Lung microvascular endothelial cell (primary cell): ENCODE results near the gene ADGRL3. TPM values are rescaled to one million over a fixed set of nuclear protein-coding genes. Genes with fewer than 3 reads are reported as not detected.
A peak's percentile ranks its signal among the peaks of the same experiment; 100 is the strongest.

ENCODE experiments used
- DNase-seq, 2 donors: peaks; one replicate each; pipeline versions ENCODE4 v3.0.0 to v3.0.0-alpha.2; 2010; ENCODE audit warnings: low read depth in 2 of 2
- total RNA-seq: library from RNA; depleted of rRNA; stranded (reverse); fragments of >200 nt; gene quantifications from 2 replicates; pipeline ENCODE4 v1.2.1, GENCODE V29; 2014

Gene ADGRL3
- 0.87 and 1.6 TPM in 2 replicates for total RNA-seq

DNA sequence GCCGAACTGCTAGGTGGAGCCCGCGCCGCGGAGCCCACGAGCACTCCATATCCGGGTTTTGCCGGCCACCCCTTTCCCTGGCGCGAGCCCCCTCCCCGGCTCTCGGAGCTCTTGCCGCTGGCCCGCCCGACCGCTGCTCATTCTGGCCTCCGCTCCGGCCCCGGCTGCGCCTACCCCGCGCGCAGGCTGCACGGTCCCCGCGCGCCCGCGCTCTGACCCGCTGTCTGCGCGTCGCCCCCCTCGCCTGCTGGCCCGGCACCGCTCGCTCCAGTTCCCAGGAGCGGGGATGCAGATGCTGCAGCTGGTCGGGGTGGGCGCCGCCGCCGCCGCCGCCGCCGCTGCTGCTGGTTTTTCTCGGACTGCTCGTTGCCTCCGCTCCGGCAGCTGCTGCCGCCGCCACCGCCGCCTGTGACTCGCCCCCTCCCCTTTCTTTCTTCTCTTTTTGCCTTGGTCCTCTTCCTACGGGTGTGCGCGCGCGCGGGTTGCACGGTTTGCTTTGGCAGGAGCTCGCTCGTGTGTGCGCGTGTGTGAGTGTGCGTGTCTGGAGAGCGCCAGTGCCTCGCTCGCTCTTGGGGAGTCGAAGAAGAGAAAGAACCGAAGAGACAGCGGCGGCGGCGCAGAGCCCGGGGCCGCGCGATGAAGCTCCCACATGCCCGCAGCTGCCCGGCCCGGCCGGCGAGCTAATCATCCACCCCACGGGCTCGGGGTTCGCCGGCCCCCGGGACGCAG is at the start of gene ADGRL3:
Gene ADGRL3 (plus strand): TSS at position 140 of the 729 bp plus-strand sequence.
- peak in 1 of 2 donors; percentile 6 for DNase-seq

DNA sequence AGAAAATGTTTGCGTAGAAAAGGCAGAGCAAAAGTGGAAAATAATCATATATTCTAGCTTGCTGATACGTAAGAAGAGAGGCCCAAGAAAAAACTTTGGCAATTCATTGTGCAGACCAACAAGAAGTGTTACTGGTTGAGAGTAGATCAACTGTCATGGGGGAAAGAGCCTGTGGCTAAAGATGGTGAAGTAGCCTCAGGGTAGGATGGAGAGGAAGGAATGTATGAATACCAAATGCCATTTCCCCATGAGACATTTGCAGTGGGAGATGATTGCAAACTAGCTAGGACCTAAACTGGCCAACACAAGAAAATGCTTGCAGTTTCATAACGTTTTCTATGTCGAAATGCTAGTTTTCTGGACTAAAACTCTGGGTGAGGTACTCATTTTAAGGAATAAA is 47.7 kb upstream of the ADGRL3 start:
- no peak for DNase-seq

DNA sequence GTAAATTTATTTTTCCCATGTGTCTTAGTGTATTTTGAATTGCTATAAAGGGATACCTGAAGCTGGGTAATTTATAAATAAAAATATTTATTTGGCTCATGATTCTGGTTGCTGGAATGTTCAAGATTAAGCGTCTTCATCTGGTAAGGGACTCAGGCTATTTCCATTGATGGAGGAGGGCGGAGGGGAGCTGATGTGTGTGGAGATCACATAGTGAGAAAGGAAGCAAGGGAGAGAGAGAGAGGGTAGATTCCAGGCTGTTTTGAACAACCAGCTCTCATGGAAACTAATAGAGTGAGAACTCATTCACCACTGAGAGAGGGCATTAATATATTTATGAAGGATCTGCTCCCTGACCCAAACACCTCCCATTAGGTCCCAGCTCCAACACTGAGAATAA is 39.6 kb upstream of the ADGRL3 start:
- DNase-seq, result no peak

DNA sequence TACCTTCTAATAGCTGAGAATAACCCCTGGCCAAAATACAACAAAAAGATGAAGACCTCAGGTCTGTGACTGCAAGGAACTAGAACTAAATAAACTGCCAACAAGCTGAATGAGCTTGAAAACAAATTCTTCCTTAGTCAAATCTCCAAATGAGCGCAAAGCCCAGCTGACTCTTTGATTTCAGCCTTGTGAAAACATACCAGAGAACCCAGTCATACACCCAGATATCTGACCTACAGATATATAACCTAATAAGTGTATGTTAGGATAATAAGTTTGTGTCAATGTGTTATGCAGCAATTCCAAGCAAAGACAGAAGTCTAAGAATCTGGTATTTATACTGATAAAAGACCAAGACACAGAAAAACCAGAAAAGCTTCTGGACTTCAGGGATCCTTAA is 38.0 kb upstream of the ADGRL3 start:
- DNase-seq, result no peak

DNA sequence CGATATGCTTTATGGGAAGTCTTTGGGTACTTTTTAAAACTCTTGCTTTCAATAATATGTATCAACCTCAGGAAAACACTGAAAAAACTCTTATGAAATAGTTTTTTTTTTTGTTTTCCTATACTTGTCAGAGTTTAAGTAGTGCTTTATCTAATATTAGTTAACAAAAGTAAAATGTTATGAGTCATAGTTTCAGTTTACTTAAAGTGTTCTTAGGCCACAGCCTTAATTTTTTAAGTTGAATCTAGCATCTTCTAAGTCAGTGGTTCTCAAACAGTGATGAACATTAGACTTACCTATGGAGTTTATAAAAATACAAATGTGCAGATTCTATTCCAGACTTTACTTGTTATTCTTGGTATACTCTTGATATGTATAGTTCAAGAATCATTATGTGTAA is 26.3 kb upstream of the ADGRL3 start:
- DNase-seq, result no peak

DNA sequence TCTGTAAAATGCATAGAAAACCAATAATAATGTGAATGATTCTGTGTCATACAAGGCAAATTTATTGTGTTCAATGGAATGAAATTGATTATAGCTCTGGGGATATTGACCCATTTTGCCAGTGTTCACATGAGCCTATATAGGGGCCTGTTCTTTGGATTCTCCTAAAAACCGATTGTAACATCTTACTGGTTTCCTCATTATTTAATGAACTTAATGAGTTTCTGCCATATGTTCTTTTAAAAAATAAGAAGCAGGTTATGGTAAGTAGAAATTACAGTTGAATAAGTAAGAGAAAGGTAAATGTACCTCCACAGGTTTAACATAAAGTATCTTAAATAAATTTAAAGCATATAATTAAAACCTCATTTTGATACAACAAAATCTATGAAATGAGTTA is 24.6 kb upstream of the ADGRL3 start:
- DNase-seq, result no peak

DNA sequence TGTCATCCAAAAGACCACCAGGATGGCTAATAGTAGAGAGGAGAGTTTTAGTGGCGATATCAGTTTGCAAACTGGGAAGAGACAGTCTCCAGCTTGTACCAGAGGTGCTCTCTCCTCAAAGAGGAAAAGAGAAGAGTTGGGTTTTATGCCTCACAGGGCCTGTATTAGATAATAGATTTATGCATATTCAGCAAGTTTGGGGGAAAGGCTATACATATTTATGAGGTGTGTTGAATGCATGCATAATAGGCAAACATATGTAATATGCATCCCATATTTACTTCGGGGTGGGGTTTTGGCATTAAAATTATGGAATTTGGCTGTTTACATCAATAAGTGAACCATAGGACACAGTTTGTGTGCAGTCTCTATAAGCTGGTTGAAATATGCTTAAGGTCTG is 22.8 kb upstream of the ADGRL3 start:
- DNase-seq, result no peak

DNA sequence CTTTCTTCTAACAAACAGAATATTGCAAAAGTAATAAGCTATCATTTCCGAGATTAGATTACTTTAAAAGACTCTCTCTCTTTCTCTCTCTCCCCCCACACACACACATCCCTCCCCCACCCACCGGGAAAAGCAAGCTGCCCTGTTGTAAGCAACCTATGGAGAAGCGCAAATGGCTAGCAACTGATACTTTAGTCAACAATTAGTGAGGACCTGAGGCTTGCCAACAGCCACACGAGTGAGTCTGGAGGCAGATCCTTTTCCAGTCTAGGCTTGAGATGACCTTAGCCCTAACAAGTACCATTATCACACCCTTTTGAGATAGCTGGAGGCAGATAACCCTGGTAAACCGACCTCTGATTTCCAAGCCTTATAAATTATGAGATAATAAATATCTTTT is 19.7 kb upstream of the ADGRL3 start:
- DNase-seq, result no peak

DNA sequence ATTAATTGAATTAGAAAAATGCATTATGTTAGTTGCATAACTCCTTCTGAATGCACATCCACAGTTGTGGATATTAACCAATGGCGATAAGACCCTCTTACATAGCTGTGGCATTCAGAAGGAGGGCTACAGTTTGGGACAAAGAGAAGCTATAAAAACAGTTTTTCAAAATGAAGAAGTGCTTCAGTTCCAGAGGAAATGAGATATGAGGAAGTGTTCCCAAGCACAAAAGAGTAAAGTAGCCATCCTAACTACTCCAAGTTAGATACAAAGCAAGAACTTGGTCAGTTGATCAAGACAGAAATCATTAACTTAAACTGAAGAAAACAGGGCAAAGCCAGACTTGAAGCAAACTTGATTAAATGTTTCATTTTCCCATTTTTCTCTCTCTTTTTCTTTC is 17.2 kb upstream of the ADGRL3 start:
- no peak for DNase-seq

DNA sequence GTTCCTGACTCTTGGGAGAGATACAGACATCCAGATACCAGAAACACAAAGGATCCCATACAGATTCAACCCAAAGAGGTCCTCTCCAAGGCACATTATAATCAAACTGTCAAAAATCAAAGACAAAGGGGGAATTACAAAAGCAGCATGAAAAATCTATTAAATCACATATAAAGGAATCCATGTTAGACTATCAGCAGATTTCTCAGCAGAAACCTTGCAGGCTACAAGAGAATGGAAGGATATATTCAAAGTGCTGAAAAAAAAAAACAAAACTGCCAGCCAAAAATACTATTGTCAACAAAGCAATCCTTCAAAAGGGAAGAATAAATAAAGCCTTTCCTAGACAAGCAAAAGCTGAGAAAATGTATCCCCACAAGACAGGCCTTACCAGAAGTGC is 14.8 kb upstream of the ADGRL3 start:
- no peak for DNase-seq

DNA sequence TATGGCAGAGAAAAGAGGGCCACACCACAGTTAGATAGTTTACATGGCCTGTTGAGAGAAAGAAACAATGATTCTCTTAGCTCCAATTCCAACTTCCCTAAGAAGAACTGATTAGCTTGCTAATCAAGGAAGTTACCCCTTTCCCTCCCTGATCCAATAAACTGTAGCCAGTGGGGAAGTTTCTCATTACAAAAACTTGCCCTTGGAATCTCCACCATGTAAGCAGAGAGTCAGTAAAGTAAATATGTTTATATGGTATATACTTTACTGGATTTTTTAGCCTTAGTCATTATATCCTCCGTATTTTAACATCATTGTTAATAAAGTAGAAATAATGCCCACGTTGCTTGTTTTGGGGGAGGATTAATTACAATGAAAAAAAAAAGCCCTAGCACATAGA is 7.7 kb upstream of the ADGRL3 start:
- DNase-seq, result no peak

DNA sequence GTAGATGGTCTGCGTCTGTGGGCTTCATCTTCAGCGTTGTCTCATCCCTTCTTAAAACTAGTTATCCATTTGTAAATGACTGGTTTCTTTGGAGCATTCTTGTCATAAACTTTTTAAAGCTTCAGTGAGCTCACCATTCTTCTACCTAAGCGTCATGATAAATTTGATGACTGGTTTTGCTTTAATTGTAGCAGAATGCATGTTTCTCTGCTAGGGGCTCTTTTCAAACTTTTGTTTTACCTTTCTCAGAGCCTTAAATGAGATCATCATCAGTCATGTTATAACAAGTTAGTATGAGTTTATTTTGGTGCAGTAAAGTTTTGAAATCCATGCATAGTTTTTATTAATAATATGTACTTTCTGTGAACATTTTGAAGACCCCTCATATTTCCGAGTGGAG is 6.3 kb upstream of the ADGRL3 start:
- no peak for DNase-seq

DNA sequence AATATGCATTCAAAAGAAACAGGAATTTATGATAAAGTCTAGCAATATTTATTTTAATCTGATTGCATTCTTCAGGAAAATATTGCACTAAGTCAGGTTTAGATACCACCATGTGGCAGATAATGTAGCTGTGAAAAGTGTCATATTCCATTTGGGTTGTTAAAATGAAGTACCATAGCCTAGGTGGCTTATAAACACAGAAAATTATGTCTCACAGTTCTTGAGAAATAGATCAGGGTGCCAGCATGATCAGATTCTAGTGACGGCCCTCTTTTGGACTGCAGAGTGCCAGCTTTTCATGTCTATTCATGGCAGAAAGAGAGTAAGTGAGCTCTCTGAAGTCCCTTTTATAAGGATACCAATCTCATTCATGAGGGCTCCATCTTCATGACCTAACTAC is 5.6 kb upstream of the ADGRL3 start:
- no peak for DNase-seq

DNA sequence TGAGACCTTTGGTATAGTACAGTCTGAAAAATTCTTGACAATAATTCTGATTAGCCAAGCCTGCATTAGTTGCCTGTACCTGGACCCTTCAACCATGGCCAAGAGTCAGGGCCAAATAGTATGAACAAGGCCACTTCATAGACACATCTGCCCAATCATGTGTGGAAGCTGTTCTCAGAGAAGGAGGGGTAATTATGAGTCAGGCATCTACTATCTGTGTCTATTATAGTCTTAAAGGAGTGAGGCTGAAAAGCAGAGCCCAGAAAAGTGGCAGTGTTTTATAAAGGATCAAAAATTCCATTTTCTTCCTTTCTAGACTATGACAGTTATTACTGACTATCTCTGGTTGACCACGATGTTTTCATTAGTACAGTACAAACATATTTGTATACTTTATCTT is 5.0 kb upstream of the ADGRL3 start:
- DNase-seq, result no peak

DNA sequence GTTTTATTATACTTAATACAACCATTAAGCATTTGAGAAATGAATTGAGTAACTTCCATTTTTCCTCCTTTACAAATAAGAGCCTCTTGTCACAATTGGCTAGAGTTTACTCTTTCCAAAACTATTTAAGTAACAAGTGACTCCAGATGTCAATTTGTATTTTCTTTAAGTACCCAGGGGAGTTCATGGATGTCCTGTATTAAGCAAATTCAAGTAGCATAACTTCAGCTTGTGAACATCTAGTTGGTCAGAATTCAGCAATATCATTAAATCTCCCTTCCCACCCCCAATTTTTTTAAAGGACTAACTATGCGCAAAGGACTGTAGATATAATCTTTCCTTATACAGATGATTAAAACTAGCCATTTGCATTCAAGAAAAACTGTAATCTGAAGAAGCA is 1.4 kb upstream of the ADGRL3 start:
- no peak for DNase-seq

DNA sequence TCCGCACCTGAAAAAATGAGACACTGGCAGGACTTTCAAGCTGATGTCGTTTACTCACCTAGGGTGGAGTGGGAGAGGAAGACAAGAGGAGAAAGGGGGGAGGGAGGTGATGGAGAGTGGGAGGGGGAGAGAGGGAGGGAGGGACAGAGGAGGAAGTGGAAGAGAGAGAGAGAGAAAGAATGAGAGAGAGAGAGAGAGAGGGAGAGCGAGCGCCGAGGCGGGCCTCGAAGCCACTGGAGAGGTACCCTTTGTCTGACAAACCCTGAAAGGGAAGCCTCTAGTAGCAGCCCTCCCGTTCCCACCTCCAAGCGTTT is 296 bp upstream of the ADGRL3 start:
- no peak for DNase-seq

DNA sequence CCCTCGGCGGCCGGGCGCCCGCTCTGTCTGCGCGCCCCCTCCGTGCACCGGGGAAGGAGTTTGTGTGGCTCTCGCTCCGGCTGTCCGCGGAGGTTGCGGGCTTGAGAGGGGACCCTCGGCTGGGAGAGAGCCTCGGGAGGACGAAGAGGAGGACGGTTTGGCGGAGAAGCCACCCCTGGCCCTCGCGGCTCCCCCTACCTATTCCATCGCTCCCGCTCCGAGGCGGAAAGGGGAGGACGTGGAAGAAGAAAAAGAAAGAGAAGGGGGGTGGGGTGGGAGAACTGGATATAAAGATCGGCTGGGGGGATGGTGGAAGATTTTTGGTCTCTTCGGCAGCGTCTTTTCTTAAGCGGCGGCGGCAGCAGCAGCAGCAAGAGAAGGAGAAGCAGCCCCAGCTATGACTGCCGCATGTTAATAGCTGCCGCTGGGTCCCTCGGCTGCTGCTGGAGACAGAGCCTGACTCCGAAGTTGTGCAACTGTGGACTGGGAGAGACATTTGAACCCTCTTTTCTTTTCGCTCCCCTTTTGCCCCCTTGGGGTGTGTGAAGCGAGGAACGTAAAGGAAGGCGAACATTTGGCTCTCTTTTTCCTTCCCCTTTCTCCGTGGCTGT is 895 bp downstream of the ADGRL3 start:
- DNase-seq, result no peak

DNA sequence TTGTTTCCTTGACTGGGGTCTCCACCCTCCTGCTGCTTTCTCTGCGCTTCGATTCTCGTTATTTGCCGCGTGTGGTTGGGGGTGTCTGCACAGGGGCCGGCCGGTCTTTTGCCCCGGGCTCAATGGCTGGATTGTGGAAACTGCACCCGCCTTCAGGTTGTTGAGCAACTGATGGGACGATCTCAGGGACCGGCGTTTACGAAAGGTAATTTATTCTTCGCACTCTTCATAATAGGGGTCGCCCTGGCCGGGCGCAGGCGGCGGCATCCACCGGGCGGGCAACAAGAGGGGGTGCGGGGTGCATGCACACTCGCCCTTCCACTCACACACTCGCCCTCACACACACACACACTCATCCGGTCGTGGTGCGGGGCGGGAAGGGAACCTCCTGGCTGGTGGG is 1.4 kb downstream of the ADGRL3 start:
- no peak for DNase-seq

DNA sequence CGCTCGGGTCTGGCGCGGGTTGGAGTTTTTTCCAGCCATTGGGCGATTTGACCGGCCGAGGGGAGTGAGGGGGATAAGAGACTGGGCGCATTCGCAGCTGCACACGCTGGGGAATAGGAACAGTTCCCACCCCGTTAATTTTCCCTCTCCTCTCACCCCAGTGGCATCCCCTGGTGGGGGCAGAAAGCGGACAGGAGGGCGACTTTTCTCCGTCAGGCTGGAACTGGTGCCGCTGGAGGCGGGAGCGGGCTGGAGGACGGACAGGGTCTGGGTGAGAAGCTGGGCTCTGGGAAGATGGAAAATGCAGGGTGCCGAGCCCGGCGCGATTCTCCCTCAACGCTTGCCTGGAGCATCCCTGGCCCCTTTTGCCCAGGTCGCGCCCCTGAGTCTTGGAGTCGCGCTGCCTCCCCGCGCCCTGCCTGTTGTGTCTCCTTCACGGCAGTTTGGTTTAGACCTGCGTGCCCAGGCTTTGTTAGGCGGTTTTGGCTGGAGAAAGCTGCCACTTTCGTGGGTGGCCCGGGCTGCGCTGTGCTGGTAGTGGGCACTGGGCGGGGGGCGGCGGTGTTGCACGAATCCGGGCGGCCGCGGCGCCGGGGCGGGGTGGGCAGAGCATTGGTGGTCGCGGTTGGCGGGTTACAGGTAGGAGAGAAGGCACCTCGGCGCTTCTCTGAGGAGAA is 2.0 kb downstream of the ADGRL3 start:
- DNase-seq, result no peak

DNA sequence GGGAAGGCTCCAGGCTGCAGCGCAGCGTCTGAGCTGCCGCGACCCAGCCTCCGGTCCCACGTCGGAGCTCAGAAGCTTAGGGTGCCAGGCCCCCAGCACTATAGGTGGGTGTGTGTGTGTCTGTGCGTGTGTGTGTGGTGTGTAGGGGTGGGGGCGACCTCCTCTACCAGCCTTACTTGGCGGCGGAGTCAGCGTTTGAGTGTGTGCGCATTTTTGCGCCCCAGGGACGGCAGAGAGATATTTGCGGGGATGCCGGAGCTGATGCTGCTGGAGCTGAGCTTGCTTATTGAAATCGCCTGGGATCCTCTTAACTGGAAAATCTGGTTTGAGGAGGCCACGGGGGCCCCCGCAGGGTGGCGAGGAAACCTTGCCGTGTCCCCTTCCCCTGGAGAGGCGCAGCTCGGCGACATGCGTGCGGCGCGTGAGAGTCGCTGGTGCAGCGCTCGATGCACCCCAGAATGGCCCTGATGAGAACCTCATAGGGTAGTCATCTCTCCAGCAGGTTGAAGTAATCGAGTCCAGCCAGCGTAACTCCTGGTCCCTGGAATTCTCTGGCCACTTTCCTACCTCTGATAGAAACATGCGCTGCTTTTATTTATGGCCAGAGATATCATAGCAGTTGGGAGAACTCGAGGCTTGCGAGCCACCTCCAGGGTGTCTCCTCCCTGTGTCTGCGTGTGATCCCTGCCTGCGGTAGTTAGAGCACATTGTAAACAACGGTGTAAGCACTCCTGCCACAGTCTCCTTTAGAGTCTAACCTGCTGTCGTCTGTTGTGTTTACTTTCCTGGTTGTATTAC is 2.7 kb downstream of the ADGRL3 start:
- DNase-seq, result no peak

DNA sequence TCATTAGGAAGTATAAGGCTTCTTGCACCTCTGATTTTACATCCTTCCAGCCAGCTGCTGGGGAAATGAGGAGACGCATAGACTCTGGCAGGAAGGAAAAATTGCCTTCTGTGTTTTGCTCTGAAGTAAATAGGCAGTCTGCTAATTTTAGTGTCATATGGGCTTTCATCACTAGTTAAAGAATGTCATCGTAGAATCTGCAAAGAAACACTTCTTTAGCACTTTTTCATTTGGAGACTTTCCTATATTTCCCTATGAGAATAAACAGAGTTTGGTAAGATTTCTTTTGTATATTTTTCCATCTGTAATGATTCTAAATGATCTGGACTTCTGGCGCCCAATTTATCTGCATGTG is 3.3 kb downstream of the ADGRL3 start:
- no peak for DNase-seq

DNA sequence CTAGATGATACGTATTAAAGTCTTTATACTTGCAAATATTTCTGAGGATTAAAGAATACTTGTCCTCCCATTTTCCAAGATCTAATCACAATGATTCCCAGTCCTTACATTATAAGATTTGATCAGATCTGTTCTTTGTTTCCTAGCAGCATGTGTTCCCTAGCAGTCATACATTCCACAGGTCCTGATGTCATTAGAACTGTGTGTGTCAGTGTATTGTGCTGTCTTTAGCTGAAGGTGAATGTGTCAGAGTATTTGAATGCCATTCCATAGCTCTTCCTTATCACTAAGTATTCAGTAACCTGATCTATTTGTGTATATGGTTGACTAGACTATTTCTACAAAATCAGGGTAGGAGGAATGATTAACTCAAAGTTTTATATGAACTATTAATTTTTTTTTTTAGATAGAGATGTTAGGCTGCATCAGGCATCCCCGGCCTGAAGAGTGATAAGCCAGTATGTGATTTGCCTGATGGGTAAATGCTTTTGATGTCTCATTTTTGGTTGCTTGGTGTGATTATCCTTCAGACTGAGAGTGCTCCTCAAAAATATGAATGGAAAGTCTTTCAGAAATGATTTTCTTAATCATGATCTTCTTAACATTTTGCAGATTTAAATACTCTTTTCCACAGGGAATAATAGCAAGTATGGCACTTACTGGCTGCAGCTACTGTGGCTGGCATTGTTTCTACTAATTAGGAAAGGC is 4.4 kb downstream of the ADGRL3 start:
- no peak for DNase-seq
